Measurements from ENCODE around the gene TTC33. TPM values are rescaled to one million over a fixed set of nuclear protein-coding genes. Genes with fewer than 3 reads are reported as not detected.

Gene TTC33
- total RNA-seq, 1 donor from 2014 or later, result 11.7 TPM

GRCh38 chr5:40630126-40630525 lies 125.6 kb downstream of the TTC33 start:
- no peak for DNase-seq
- no peak overlapping the region for H3K27ac Mint-ChIP-seq (ENCODE audit: unreplicated experiment)
- no peaks in the 10 kb centered on the region for H3K27me3 Mint-ChIP-seq (ENCODE audit: unreplicated experiment)
- H3K4me1 Mint-ChIP-seq (ENCODE audit: low read depth, unreplicated experiment), result no peaks in the 10 kb centered on the region
- H3K36me3 Mint-ChIP-seq (ENCODE audit: unreplicated experiment), result no peaks in the 10 kb centered on the region
- no peaks in the 10 kb centered on the region for H3K9me3 Mint-ChIP-seq (ENCODE audit: unreplicated experiment)
- no peak overlapping the region for H3K4me3 Mint-ChIP-seq (ENCODE audit: unreplicated experiment)
- TF ChIP-seq, protein P1, sequence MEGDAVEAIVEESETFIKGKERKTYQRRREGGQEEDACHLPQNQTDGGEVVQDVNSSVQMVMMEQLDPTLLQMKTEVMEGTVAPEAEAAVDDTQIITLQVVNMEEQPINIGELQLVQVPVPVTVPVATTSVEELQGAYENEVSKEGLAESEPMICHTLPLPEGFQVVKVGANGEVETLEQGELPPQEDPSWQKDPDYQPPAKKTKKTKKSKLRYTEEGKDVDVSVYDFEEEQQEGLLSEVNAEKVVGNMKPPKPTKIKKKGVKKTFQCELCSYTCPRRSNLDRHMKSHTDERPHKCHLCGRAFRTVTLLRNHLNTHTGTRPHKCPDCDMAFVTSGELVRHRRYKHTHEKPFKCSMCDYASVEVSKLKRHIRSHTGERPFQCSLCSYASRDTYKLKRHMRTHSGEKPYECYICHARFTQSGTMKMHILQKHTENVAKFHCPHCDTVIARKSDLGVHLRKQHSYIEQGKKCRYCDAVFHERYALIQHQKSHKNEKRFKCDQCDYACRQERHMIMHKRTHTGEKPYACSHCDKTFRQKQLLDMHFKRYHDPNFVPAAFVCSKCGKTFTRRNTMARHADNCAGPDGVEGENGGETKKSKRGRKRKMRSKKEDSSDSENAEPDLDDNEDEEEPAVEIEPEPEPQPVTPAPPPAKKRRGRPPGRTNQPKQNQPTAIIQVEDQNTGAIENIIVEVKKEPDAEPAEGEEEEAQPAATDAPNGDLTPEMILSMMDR (IDR thresholded peaks at IDR 0.05; ENCODE audit: partially characterized antibody, unreplicated experiment), result no peak

GRCh38 chr5:40628407-40628806 lies 127.4 kb downstream of the TTC33 start:
- Mint-ChIP-seq H3K4me1 (ENCODE audit: low read depth, unreplicated experiment) (no peaks in the 10 kb centered on the region), H3K27me3 (ENCODE audit: unreplicated experiment) (no peaks in the 10 kb centered on the region), H3K4me3 (ENCODE audit: unreplicated experiment) (no peak overlapping the region), H3K9me3 (ENCODE audit: unreplicated experiment) (no peaks in the 10 kb centered on the region), H3K27ac (ENCODE audit: unreplicated experiment) (no peak overlapping the region), H3K36me3 (ENCODE audit: unreplicated experiment) (no peaks in the 10 kb centered on the region)
- DNase-seq, result no peak
- TF ChIP-seq, protein P1 (IDR thresholded peaks at IDR 0.05; ENCODE audit: partially characterized antibody, unreplicated experiment), result no peak

GRCh38 chr5:40627706-40628105 lies 128.1 kb downstream of the TTC33 start:
- Mint-ChIP-seq H3K4me3 (ENCODE audit: unreplicated experiment) (no peak overlapping the region), H3K4me1 (ENCODE audit: low read depth, unreplicated experiment) (no peaks in the 10 kb centered on the region), H3K27ac (ENCODE audit: unreplicated experiment) (no peak overlapping the region), H3K9me3 (ENCODE audit: unreplicated experiment) (no peaks in the 10 kb centered on the region), H3K27me3 (ENCODE audit: unreplicated experiment) (no peaks in the 10 kb centered on the region), H3K36me3 (ENCODE audit: unreplicated experiment) (no peaks in the 10 kb centered on the region)
- DNase-seq, result no peak
- TF ChIP-seq, protein P1 (IDR thresholded peaks at IDR 0.05; ENCODE audit: partially characterized antibody, unreplicated experiment), result no peak

- Mint-ChIP-seq H3K9me3 (ENCODE audit: unreplicated experiment) (no peaks in the 10 kb centered on the region), H3K4me1 (ENCODE audit: low read depth, unreplicated experiment) (no peaks in the 10 kb centered on the region), H3K36me3 (ENCODE audit: unreplicated experiment) (no peaks in the 10 kb centered on the region), H3K27ac (ENCODE audit: unreplicated experiment) (no peak overlapping the region), H3K27me3 (ENCODE audit: unreplicated experiment) (no peaks in the 10 kb centered on the region), H3K4me3 (ENCODE audit: unreplicated experiment) (no peak overlapping the region)
- no peak for DNase-seq
- TF ChIP-seq, protein P1 (IDR thresholded peaks at IDR 0.05; ENCODE audit: partially characterized antibody, unreplicated experiment), result no peak
Measured at GRCh38 chr5:40626801-40627200, 129.0 kb downstream of the TTC33 start.

- Mint-ChIP-seq H3K9me3 (ENCODE audit: unreplicated experiment) (no peaks in the 10 kb centered on the region), H3K27me3 (ENCODE audit: unreplicated experiment) (no peaks in the 10 kb centered on the region), H3K27ac (ENCODE audit: unreplicated experiment) (no peak overlapping the region), H3K4me3 (ENCODE audit: unreplicated experiment) (no peak overlapping the region), H3K4me1 (ENCODE audit: low read depth, unreplicated experiment) (no peaks in the 10 kb centered on the region), H3K36me3 (ENCODE audit: unreplicated experiment) (no peaks in the 10 kb centered on the region)
- TF ChIP-seq, protein P1 (IDR thresholded peaks at IDR 0.05; ENCODE audit: partially characterized antibody, unreplicated experiment), result no peak
- no peak for DNase-seq
Measured at GRCh38 chr5:40623480-40624420, 132.0 kb downstream of the TTC33 start.

Data from glutamatergic neuron (in vitro differentiated cells).